CD4-positive, alpha-beta T cell (primary cell): Measurements from ENCODE around the gene UGT1A9. TPM values are rescaled to one million over a fixed set of nuclear protein-coding genes. Genes with fewer than 3 reads are reported as not detected.

Experiments
- ATAC-seq: fragments of 200-7000 bp; cut with Tn5 transposase; one replicate; pipeline ENCODE4 v1.10.0; 2022; ENCODE audit warnings: mild to moderate bottlenecking; ENCODE audit not compliant: poor library complexity
- CTCF ChIA-PET: fragments of 350-600 bp; sonication (Branson Sonifier 250); formaldehyde crosslinking; loops from one replicate; lab custom pipeline; 2021; ENCODE audit warnings: antibody characterized with exemption, inconsistent platforms; lab: Charles Lee
- POLR2A ChIA-PET: fragments of 350-600 bp; sonication (Branson Sonifier 250); formaldehyde crosslinking; loops from one replicate; lab custom pipeline; 2021; ENCODE audit warnings: antibody characterized with exemption, inconsistent platforms; lab: Charles Lee
- DNase-seq, 14 experiments: peaks; one replicate each; pipeline ENCODE4 v3.0.0-alpha.2; 2013 to 2020; ENCODE audit warnings: mixed read lengths in 2 of 14
- H3K27ac ChIP-seq, 2 donors: one replicate each; pipeline versions ENCODE4 v1.5.1 to v1.7.0; 2013; ENCODE audit warnings: low read length in 2 of 2, low read depth in 1 of 2, mild to moderate bottlenecking in 1 of 2
- H3K27me3 ChIP-seq, 2 experiments: 1 replicate in 1 of 2; 2 replicates in 1 of 2; pipeline versions ENCODE4 v1.6.1 to v1.7.0; 2013; ENCODE audit warnings: low read length in 2 of 2, control low read depth in 1 of 2, mild to moderate bottlenecking in 1 of 2, moderate library complexity in 1 of 2; ENCODE audit not compliant: insufficient read depth in 2 of 2, control insufficient read depth in 1 of 2
- H3K36me3 ChIP-seq: one replicate; pipeline ENCODE4 v1.6.1; 2013; ENCODE audit warnings: low read length, control low read depth; ENCODE audit not compliant: insufficient read depth
- H3K4me1 ChIP-seq: one replicate; pipeline ENCODE4 v1.6.1; 2013; ENCODE audit warnings: low read length, control low read depth; ENCODE audit not compliant: insufficient read depth
- H3K4me3 ChIP-seq: one replicate; pipeline ENCODE4 v1.5.1; 2013; ENCODE audit warnings: mild to moderate bottlenecking, low read length, moderate library complexity
- H3K9me3 ChIP-seq, 2 experiments: 1 replicate in 1 of 2; 2 replicates in 1 of 2; pipeline versions ENCODE4 v1.6.1 to v1.7.0; 2013; ENCODE audit warnings: low read length in 2 of 2, mild to moderate bottlenecking in 2 of 2, control low read depth in 1 of 2, moderate library complexity in 1 of 2; ENCODE audit not compliant: control insufficient read depth in 1 of 2, insufficient read depth in 1 of 2
- H3K27ac Mint-ChIP-seq: one replicate; pipeline ENCODE4 v1.8.0; 2020; ENCODE audit warnings: mixed read lengths
- H3K27me3 Mint-ChIP-seq: one replicate; pipeline ENCODE4 v1.8.0; 2021; ENCODE audit warnings: mixed read lengths
- H3K36me3 Mint-ChIP-seq: one replicate; pipeline ENCODE4 v1.8.0; 2021; ENCODE audit warnings: low read depth, mixed read lengths
- H3K4me1 Mint-ChIP-seq: one replicate; pipeline ENCODE4 v1.8.0; 2021; ENCODE audit warnings: low read depth, mixed read lengths
- H3K4me3 Mint-ChIP-seq: one replicate; pipeline ENCODE4 v1.8.0; 2020; ENCODE audit warnings: mild to moderate bottlenecking, mixed read lengths
- H3K9me3 Mint-ChIP-seq: one replicate; pipeline ENCODE4 v1.8.0; 2020; ENCODE audit warnings: mixed read lengths
- CTCF ChIP-seq: fragments of 200-600 bp; IDR thresholded peaks from one replicate; pipeline ENCODE4 v1.8.0; 2022; ENCODE audit warnings: antibody characterized with exemption, mild to moderate bottlenecking
- intact Hi-C, 2 experiments: fragments of 100-400 bp; cut with DNase I in 1 of 2; cut with micrococcal nuclease in 1 of 2; formaldehyde crosslinking; loops; one replicate each; pipeline versions ENCODE4 v1.15.1 to v1.9.0; 2023 to 2025; cut with DNase I, micrococcal nuclease
- total RNA-seq, 174 experiments: library from RNA in 2 of 174; stranded (reverse) in 2 of 174; gene quantifications; one replicate each; pipeline ENCODE4 v1.2.3 and lab custom pipeline; 2021 to 2026

Gene UGT1A9
- total RNA-seq, 2 experiments from 2014 or later, result not detected

GRCh38 chr2:233803994-233804393 is 132.3 kb downstream of the UGT1A9 start:
- ChIA-PET POLR2A (no interaction called here), CTCF (no interaction called here)
- H3K9me3 Mint-ChIP-seq, result peaks cover 4% of the 10 kb centered on the region
- intact Hi-C loops, result no loop called here
- ATAC-seq, result no peak
- H3K27ac Mint-ChIP-seq, result no peak overlapping the region
- no peak overlapping the region for H3K27ac ChIP-seq
- no peak overlapping the region for H3K4me3 ChIP-seq
- no peaks in the 10 kb centered on the region for H3K4me1 Mint-ChIP-seq
- H3K9me3 ChIP-seq, result no peaks in the 10 kb centered on the region
- H3K4me1 ChIP-seq, result no peaks in the 10 kb centered on the region
- H3K27me3 ChIP-seq, result peaks cover 3 to 12% of the 10 kb centered on the region in 2 experiments
- TF ChIP-seq CTCF, result no peak
- H3K36me3 Mint-ChIP-seq, result no peaks in the 10 kb centered on the region
- DNase-seq, result no peak
- peaks cover 15% of the 10 kb centered on the region for H3K27me3 Mint-ChIP-seq
- H3K36me3 ChIP-seq, result no peaks in the 10 kb centered on the region
- H3K4me3 Mint-ChIP-seq, result no peak overlapping the region

GRCh38 chr2:233807215-233807865 is 135.6 kb downstream of the UGT1A9 start:
- Mint-ChIP-seq H3K9me3 (no peaks in the 10 kb centered on the region), H3K36me3 (no peaks in the 10 kb centered on the region), H3K27ac (no peak overlapping the region), H3K4me1 (no peaks in the 10 kb centered on the region), H3K27me3 (peaks cover 24% of the 10 kb centered on the region), H3K4me3 (no peak overlapping the region)
- peak in 1 of 14 experiments; percentile 2 for DNase-seq
- intact Hi-C loops, result no loop called here
- POLR2A ChIA-PET, result no interaction called here
- no peak for ATAC-seq
- Histone ChIP-seq H3K36me3 (no peaks in the 10 kb centered on the region), H3K9me3 (peaks cover 0 to 5% of the 10 kb centered on the region in 2 experiments), H3K27ac (no peak overlapping the region), H3K27me3 (peaks cover 8 to 12% of the 10 kb centered on the region in 2 experiments), H3K4me1 (no peaks in the 10 kb centered on the region), H3K4me3 (no peak overlapping the region)
- CTCF ChIA-PET, result no interaction called here
- TF ChIP-seq CTCF, result no peak

- Histone ChIP-seq H3K4me1 (no peaks in the 10 kb centered on the region), H3K27me3 (peaks cover 8 to 12% of the 10 kb centered on the region in 2 experiments), H3K27ac (no peak overlapping the region), H3K36me3 (no peaks in the 10 kb centered on the region), H3K4me3 (no peak overlapping the region), H3K9me3 (peaks cover 0 to 5% of the 10 kb centered on the region in 2 experiments)
- H3K4me3 Mint-ChIP-seq, result no peak overlapping the region
- H3K36me3 Mint-ChIP-seq, result no peaks in the 10 kb centered on the region
- TF ChIP-seq CTCF, result no peak
- ATAC-seq (no peak), DNase-seq (peak in 2 of 14 experiments; percentile 2 to 12)
- intact Hi-C loops, result no loop called here
- no peaks in the 10 kb centered on the region for H3K4me1 Mint-ChIP-seq
- ChIA-PET CTCF (no interaction called here), POLR2A (no interaction called here)
- H3K9me3 Mint-ChIP-seq, result no peaks in the 10 kb centered on the region
- peaks cover 20% of the 10 kb centered on the region for H3K27me3 Mint-ChIP-seq
- H3K27ac Mint-ChIP-seq, result no peak overlapping the region
Observed at GRCh38 chr2:233807966-233808935, 136.6 kb downstream of the UGT1A9 start.
